Esophagus (tissue), 2 donors: Measurements from ENCODE around the gene CDK9. TPM values are rescaled to one million over a fixed set of nuclear protein-coding genes. Genes with fewer than 3 reads are reported as not detected.
"Not testable (repeated sequence)": the region's sequence is repeated elsewhere in the genome, so short reads cannot be mapped to it uniquely, and the experiment has no call there.

Source experiments
- H3K27ac ChIP-seq, 2 donors: one replicate each; pipeline ENCODE4 v1.5.1; 2013; ENCODE audit warnings: low read depth in 2 of 2, mild to moderate bottlenecking in 2 of 2, inconsistent platforms in 1 of 2, low read length in 1 of 2, moderate library complexity in 1 of 2
- H3K27me3 ChIP-seq, 2 donors: one replicate each; pipeline ENCODE4 v1.6.1; 2013; ENCODE audit warnings: low read length in 2 of 2, control low read depth in 1 of 2, mild to moderate bottlenecking in 1 of 2; ENCODE audit not compliant: insufficient read depth in 2 of 2, control insufficient read depth in 1 of 2
- H3K36me3 ChIP-seq, 2 donors: one replicate each; pipeline ENCODE4 v1.6.1; 2013; ENCODE audit warnings: low read length in 1 of 2; ENCODE audit not compliant: control insufficient read depth in 2 of 2, insufficient read depth in 2 of 2
- H3K4me1 ChIP-seq, 2 donors: one replicate each; pipeline ENCODE4 v1.6.1; 2013; ENCODE audit warnings: low read length in 1 of 2; ENCODE audit not compliant: control insufficient read depth in 2 of 2, insufficient read depth in 2 of 2
- H3K4me3 ChIP-seq, 2 donors: one replicate each; pipeline ENCODE4 v1.5.1; 2013; ENCODE audit warnings: low read length in 2 of 2, mild to moderate bottlenecking in 2 of 2, low read depth in 1 of 2, moderate library complexity in 1 of 2
- H3K9me3 ChIP-seq, 2 donors: one replicate each; pipeline ENCODE4 v1.6.1; 2013; ENCODE audit warnings: mild to moderate bottlenecking in 2 of 2, low read depth in 1 of 2, low read length in 1 of 2, moderate library complexity in 1 of 2; ENCODE audit not compliant: control insufficient read depth in 2 of 2, insufficient read depth in 1 of 2
- WGBS, 2 donors: extraction: QIAGEN DNeasy Blood & Tissue Kit; methylation state at CpG; one replicate each; pipeline ENCODE4 v1.1.7; 2013; 5-methylcytosine and 5-hydroxymethylcytosine counted together
- polyA plus RNA-seq, 2 donors: library from polyadenylated mRNA; stranded (reverse); fragments of 200-250 nt; gene quantifications; one replicate each; pipeline ENCODE4 v1.2.3, GENCODE V29; 2013
- donor health status: healthy with polysubstance abuse.
- donor health status: Bipolar disorder and iron deficiency.

Gene CDK9
- polyA plus RNA-seq, 2 donors: 34.2 to 44.2 TPM

- H3K9me3 ChIP-seq: no peaks in the 10 kb centered on the region
- WGBS, 2 donors: 33 to 37% methylated on average over 10 of the region's 10 CpGs
- H3K36me3 ChIP-seq: peaks cover 0 to 4% of the 10 kb centered on the region in 2 donors
- no peak overlapping the region for H3K27ac ChIP-seq
- H3K4me1 ChIP-seq: peaks cover 3% of the 10 kb centered on the region in 2 donors
- no peak overlapping the region for H3K4me3 ChIP-seq
- no peaks in the 10 kb centered on the region for H3K27me3 ChIP-seq
Observed at GRCh38 chr9:127751269-127752054, 34.4 kb upstream of the CDK9 start.

- 78 to 80% methylated on average over 8 of the region's 8 CpGs for WGBS, 2 donors
- H3K27me3 ChIP-seq: no peaks in the 10 kb centered on the region
- no peak overlapping the region for H3K4me3 ChIP-seq
- no peaks in the 10 kb centered on the region for H3K9me3 ChIP-seq
- H3K27ac ChIP-seq: no peak overlapping the region
- H3K36me3 ChIP-seq: peaks cover 0 to 4% of the 10 kb centered on the region in 2 donors
- peaks cover 3% of the 10 kb centered on the region in 2 donors for H3K4me1 ChIP-seq
Observed at GRCh38 chr9:127753148-127753547, 32.7 kb upstream of the CDK9 start.

- Histone ChIP-seq H3K27me3 (no peaks in the 10 kb centered on the region), H3K4me3 (no peak overlapping the region), H3K36me3 (peaks cover 0 to 4% of the 10 kb centered on the region in 2 donors), H3K9me3 (no peaks in the 10 kb centered on the region), H3K4me1 (peaks cover 3% of the 10 kb centered on the region in 2 donors), H3K27ac (no peak overlapping the region)
- 68 to 76% methylated on average over 7 to 8 of the region's 8 CpGs for WGBS, 2 donors
Observed at GRCh38 chr9:127753622-127754021, 32.2 kb upstream of the CDK9 start.

GRCh38 chr9:127754099-127755060 is 31.5 kb upstream of the CDK9 start:
- Histone ChIP-seq H3K4me3 (no peak overlapping the region), H3K27me3 (no peaks in the 10 kb centered on the region), H3K36me3 (peaks cover 0 to under 1% of the 10 kb centered on the region in 2 donors), H3K9me3 (no peaks in the 10 kb centered on the region), H3K4me1 (peaks cover 3% of the 10 kb centered on the region in 2 donors), H3K27ac (no peak overlapping the region)
- 29 to 32% methylated on average over 69 to 86 of the region's 86 CpGs for WGBS, 2 donors

- Histone ChIP-seq H3K4me3 (no peak overlapping the region), H3K27ac (no peak overlapping the region), H3K27me3 (no peaks in the 10 kb centered on the region), H3K4me1 (peaks cover 3% of the 10 kb centered on the region in 2 donors), H3K36me3 (no peaks in the 10 kb centered on the region), H3K9me3 (no peaks in the 10 kb centered on the region)
- WGBS, 2 donors: 31 to 40% methylated on average over 28 to 61 of the region's 61 CpGs
Observed at GRCh38 chr9:127755061-127756060, 30.5 kb upstream of the CDK9 start.

GRCh38 chr9:127756233-127756632 is 29.6 kb upstream of the CDK9 start:
- Histone ChIP-seq H3K36me3 (no peaks in the 10 kb centered on the region), H3K27me3 (no peaks in the 10 kb centered on the region), H3K27ac (no peak overlapping the region), H3K9me3 (no peaks in the 10 kb centered on the region), H3K4me3 (no peak overlapping the region), H3K4me1 (peaks cover 3% of the 10 kb centered on the region in 2 donors)
- 92 to 94% methylated on average over 3 of the region's 3 CpGs for WGBS, 2 donors

- H3K36me3 ChIP-seq, H3K27me3 ChIP-seq, H3K4me1 ChIP-seq, H3K27ac ChIP-seq, H3K4me3 ChIP-seq, H3K9me3 ChIP-seq: not testable (repeated sequence)
- 85 to 86% methylated on average over 11 of the region's 11 CpGs for WGBS, 2 donors
Observed at GRCh38 chr9:127756776-127757175, 29.1 kb upstream of the CDK9 start.

- Histone ChIP-seq H3K4me1 (peaks cover 0 to 3% of the 10 kb centered on the region in 2 donors), H3K9me3 (no peaks in the 10 kb centered on the region), H3K27ac (no peak overlapping the region), H3K27me3 (no peaks in the 10 kb centered on the region), H3K4me3 (no peak overlapping the region), H3K36me3 (no peaks in the 10 kb centered on the region)
- WGBS, 2 donors: 78 to 85% methylated on average over 5 of the region's 5 CpGs
Observed at GRCh38 chr9:127758843-127759242, 27.0 kb upstream of the CDK9 start.

- Histone ChIP-seq H3K27me3 (no peaks in the 10 kb centered on the region), H3K4me1 (no peaks in the 10 kb centered on the region), H3K4me3 (no peak overlapping the region), H3K36me3 (no peaks in the 10 kb centered on the region), H3K27ac (no peak overlapping the region), H3K9me3 (no peaks in the 10 kb centered on the region)
- 78 to 82% methylated on average over 5 of the region's 5 CpGs for WGBS, 2 donors
Observed at GRCh38 chr9:127761061-127761460, 24.8 kb upstream of the CDK9 start.
